ENCODE data around the gene ABCA1.

DNA sequence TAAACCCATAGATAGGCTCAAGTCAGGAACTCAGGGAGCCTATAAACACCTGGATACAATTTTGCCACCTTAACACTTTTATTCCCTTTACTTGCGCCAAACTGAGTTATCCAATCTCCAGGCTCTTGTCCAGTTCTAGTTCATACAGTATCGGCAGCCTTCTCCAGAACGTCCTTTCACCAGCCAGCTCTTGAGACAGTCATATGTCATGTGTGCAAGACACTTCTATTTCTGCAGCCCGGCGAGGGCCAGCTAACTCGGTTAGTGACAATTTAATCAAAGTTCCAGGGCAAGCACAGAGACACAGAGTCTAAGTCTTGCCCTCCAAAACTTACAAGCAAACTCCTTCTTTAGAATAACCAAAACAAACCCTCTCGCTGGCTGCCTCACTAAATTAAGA, 12.9 kb downstream of the ABCA1 start:
- no peak for TF ChIP-seq BHLHE40 (IDR thresholded peaks at IDR 0.05; ENCODE audit: borderline replicate concordance)
- TF ChIP-seq FOXK2 (IDR thresholded peaks at IDR 0.05): no peak
- TF ChIP-seq SUZ12 (IDR thresholded peaks at IDR 0.05): no peak
- TF ChIP-seq NFRKB (IDR thresholded peaks at IDR 0.05): no peak
- TF ChIP-seq, protein P1, sequence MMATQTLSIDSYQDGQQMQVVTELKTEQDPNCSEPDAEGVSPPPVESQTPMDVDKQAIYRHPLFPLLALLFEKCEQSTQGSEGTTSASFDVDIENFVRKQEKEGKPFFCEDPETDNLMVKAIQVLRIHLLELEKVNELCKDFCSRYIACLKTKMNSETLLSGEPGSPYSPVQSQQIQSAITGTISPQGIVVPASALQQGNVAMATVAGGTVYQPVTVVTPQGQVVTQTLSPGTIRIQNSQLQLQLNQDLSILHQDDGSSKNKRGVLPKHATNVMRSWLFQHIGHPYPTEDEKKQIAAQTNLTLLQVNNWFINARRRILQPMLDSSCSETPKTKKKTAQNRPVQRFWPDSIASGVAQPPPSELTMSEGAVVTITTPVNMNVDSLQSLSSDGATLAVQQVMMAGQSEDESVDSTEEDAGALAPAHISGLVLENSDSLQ (IDR thresholded peaks at IDR 0.05): no peak
- no peak for TF ChIP-seq FOXA1 (IDR thresholded peaks at IDR 0.05)
- no peak for TF ChIP-seq TARDBP (IDR thresholded peaks at IDR 0.05)
- no peak for TF ChIP-seq SP1 (IDR thresholded peaks at IDR 0.05)
- no peak for TF ChIP-seq LEF1 (IDR thresholded peaks at IDR 0.05; ENCODE audit: borderline replicate concordance)
- no peak for TF ChIP-seq CTBP1 (IDR thresholded peaks at IDR 0.05; ENCODE audit: borderline replicate concordance)
- TF ChIP-seq FOXM1 (IDR thresholded peaks at IDR 0.05; ENCODE audit: borderline replicate concordance): no peak
